SK-N-SH treated with all-trans-retinoic acid at 6 μM for 48 hours (cell line): Measurements from ENCODE around the gene FAM222B.

Experiments
- ATAC-seq: fragments of 200-7000 bp; cut with Tn5 transposase; 3 replicates; pipeline ENCODE4 v1.9.1; 2020; ENCODE audit warnings: mild to moderate bottlenecking, moderate library complexity
- ARNTL ChIP-seq: fragments of 450-650 bp; formaldehyde crosslinking; IDR thresholded peaks from 2 replicates; pipeline ENCODE4 v1.5.0; 2020; ENCODE audit warnings: low read depth, mild to moderate bottlenecking, moderate library complexity, borderline replicate concordance
- BACH2 ChIP-seq: fragments of 250-450 bp; sonication (Bioruptor Pico); IDR thresholded peaks from 2 replicates; pipeline ENCODE4 v1.9.0; 2021; ENCODE audit warnings: mild to moderate bottlenecking, borderline replicate concordance
- CSDC2 ChIP-seq: fragments of 250-450 bp; sonication (Bioruptor Pico); IDR thresholded peaks from 2 replicates; pipeline ENCODE4 v1.5.0; 2020; ENCODE audit warnings: mild to moderate bottlenecking, moderate library complexity
- ESRRG ChIP-seq: fragments of 250-450 bp; sonication (Bioruptor Pico); IDR thresholded peaks from 2 replicates; pipeline ENCODE4 v1.6.1; 2021; ENCODE audit warnings: mild to moderate bottlenecking
- GLIS3 ChIP-seq: fragments of 250-450 bp; sonication (Bioruptor Pico); IDR thresholded peaks from 2 replicates; pipeline ENCODE4 v1.5.0; 2020; ENCODE audit warnings: mild to moderate bottlenecking, moderate library complexity
- ISL1 ChIP-seq: fragments of 250-450 bp; sonication (Bioruptor Pico); IDR thresholded peaks from 2 replicates; pipeline ENCODE4 v2.1.2; 2022; ENCODE audit warnings: mild to moderate bottlenecking, moderate library complexity
- PPARA ChIP-seq: fragments of 250-450 bp; sonication (Bioruptor Pico); IDR thresholded peaks from 2 replicates; pipeline ENCODE4 v1.5.0; 2020; ENCODE audit warnings: mild to moderate bottlenecking, borderline replicate concordance
- RARB ChIP-seq: fragments of 250-450 bp; sonication (Bioruptor Pico); IDR thresholded peaks from 2 replicates; pipeline ENCODE4 v1.8.0; 2021; ENCODE audit warnings: mild to moderate bottlenecking, moderate library complexity
- SNAI2 ChIP-seq: fragments of 250-450 bp; sonication (Bioruptor Pico); IDR thresholded peaks from 2 replicates; pipeline ENCODE4 v1.5.0; 2020; ENCODE audit warnings: mild to moderate bottlenecking, moderate library complexity
- TCF4 ChIP-seq: fragments of 250-450 bp; sonication (Bioruptor Pico); IDR thresholded peaks from 2 replicates; pipeline ENCODE4 v1.8.0; 2021; ENCODE audit warnings: mild to moderate bottlenecking, moderate library complexity, borderline replicate concordance
- TOX ChIP-seq: fragments of 250-450 bp; sonication (Bioruptor Pico); IDR thresholded peaks from 2 replicates; pipeline ENCODE4 v1.8.0; 2021; ENCODE audit warnings: mild to moderate bottlenecking, moderate library complexity, borderline replicate concordance
- ZC3H10 ChIP-seq: fragments of 250-450 bp; sonication (Bioruptor Pico); IDR thresholded peaks from 2 replicates; pipeline ENCODE4 v1.5.1; 2021; ENCODE audit warnings: mild to moderate bottlenecking, moderate library complexity
- ZFP30 ChIP-seq: fragments of 450-650 bp; formaldehyde crosslinking; IDR thresholded peaks from 2 replicates; pipeline ENCODE4 v1.5.0; 2022; ENCODE audit warnings: mild to moderate bottlenecking, moderate library complexity
- ZNF565 ChIP-seq: fragments of 450-650 bp; formaldehyde crosslinking; conservative IDR thresholded peaks from 2 replicates; pipeline ENCODE4 v1.5.0; 2020; ENCODE audit warnings: low read depth, mild to moderate bottlenecking, moderate library complexity
- ZNF70 ChIP-seq: fragments of 450-650 bp; formaldehyde crosslinking; IDR thresholded peaks from 2 replicates; pipeline ENCODE4 v1.5.0; 2020; ENCODE audit warnings: mild to moderate bottlenecking, moderate library complexity
- ZNF8 ChIP-seq: fragments of 450-650 bp; formaldehyde crosslinking; IDR thresholded peaks from 2 replicates; pipeline ENCODE4 v1.5.0; 2020; ENCODE audit warnings: mild to moderate bottlenecking, moderate library complexity
- TF ChIP-seq, protein P1 (sequence below): fragments of 250-450 bp; sonication (Bioruptor Pico); IDR thresholded peaks from 2 replicates; pipeline ENCODE4 v1.5.1; 2020; ENCODE audit warnings: low read depth, mild to moderate bottlenecking, moderate library complexity
- TF ChIP-seq, protein P2 (sequence below): fragments of 250-450 bp; sonication (Bioruptor Pico); IDR thresholded peaks from 2 replicates; pipeline ENCODE4 v1.8.0; 2020; ENCODE audit warnings: mild to moderate bottlenecking, moderate library complexity, borderline replicate concordance
- TF ChIP-seq, protein P3 (sequence below): fragments of 250-450 bp; sonication (Bioruptor Pico); IDR thresholded peaks from 2 replicates; pipeline ENCODE4 v1.5.1; 2021; ENCODE audit warnings: mild to moderate bottlenecking, moderate library complexity
- TF ChIP-seq, protein P4 (sequence below): fragments of 250-450 bp; sonication (Bioruptor Pico); IDR thresholded peaks from 2 replicates; pipeline ENCODE4 v1.8.0; 2021; ENCODE audit warnings: low read depth, mild to moderate bottlenecking, moderate library complexity, borderline replicate concordance
- TF ChIP-seq, protein P5 (sequence below): fragments of 250-450 bp; sonication (Bioruptor Pico); IDR thresholded peaks from 2 replicates; pipeline ENCODE4 v1.5.0; 2020; ENCODE audit warnings: mild to moderate bottlenecking, moderate library complexity

Gene FAM222B

DNA sequence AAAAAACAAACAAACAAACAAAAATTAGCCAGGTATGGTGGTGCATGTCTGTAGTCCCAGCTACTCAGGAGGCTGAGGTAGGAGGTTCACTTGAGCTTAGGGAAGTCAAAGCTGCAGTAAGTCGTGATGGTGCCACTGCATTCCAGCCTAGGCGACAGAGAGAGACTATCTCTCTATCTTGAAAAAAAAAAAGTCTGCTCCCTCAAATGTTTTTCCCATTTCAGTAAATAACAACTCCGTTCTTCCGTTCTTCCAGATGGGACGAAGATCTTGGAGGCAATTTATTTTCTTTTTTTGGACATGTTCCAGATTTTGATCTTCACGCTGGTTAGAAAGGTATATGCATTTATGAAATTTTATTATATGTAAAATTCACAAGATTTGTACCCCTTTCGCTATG is 31.2 kb upstream of the FAM222B start:
- no peak for ATAC-seq
- TF ChIP-seq, protein P1, sequence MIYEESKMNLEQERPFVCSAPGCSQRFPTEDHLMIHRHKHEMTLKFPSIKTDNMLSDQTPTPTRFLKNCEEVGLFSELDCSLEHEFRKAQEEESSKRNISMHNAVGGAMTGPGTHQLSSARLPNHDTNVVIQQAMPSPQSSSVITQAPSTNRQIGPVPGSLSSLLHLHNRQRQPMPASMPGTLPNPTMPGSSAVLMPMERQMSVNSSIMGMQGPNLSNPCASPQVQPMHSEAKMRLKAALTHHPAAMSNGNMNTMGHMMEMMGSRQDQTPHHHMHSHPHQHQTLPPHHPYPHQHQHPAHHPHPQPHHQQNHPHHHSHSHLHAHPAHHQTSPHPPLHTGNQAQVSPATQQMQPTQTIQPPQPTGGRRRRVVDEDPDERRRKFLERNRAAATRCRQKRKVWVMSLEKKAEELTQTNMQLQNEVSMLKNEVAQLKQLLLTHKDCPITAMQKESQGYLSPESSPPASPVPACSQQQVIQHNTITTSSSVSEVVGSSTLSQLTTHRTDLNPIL: no peak
- TF ChIP-seq PPARA (CRISPR knock-in tag) (no peak), ZC3H10 (no peak), ISL1 (CRISPR knock-in tag) (no peak)
- TF ChIP-seq, protein P2, sequence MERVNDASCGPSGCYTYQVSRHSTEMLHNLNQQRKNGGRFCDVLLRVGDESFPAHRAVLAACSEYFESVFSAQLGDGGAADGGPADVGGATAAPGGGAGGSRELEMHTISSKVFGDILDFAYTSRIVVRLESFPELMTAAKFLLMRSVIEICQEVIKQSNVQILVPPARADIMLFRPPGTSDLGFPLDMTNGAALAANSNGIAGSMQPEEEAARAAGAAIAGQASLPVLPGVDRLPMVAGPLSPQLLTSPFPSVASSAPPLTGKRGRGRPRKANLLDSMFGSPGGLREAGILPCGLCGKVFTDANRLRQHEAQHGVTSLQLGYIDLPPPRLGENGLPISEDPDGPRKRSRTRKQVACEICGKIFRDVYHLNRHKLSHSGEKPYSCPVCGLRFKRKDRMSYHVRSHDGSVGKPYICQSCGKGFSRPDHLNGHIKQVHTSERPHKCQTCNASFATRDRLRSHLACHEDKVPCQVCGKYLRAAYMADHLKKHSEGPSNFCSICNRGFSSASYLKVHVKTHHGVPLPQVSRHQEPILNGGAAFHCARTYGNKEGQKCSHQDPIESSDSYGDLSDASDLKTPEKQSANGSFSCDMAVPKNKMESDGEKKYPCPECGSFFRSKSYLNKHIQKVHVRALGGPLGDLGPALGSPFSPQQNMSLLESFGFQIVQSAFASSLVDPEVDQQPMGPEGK (CRISPR knock-in tag): no peak
- TF ChIP-seq, all 23 proteins: peak for 0

DNA sequence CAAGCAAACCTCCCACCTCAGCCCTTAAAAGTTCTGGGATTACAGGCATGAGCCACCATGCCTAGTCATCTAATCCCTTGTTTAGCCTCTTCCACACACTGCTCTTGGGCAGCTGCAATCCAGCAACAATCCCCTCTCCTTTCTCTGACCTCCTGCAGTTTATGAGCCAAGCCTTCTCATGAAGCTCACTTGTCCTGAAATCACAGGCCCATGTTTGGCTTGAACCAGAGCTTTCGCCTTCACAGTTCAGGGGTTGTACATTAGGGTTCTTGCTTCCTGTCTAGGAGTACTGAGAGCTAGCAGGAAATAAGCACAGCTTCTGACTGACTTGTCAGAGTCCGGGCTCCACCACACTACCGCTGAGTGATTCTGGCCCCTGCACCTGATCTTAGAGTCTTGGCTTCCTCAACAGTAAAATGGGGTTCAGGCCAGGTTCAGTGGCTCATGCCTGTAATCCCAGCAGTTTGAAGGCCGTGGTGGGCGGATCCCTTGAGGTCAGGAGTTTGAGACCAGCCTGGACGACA is 28.5 kb upstream of the FAM222B start:
- TF ChIP-seq GLIS3 (CRISPR knock-in tag) (no peak), RARB (CRISPR knock-in tag) (no peak), ZNF70 (CRISPR knock-in tag) (no peak), TCF4 (CRISPR knock-in tag) (no peak), CSDC2 (CRISPR knock-in tag) (no peak), ZC3H10 (no peak), ZFP30 (no peak), ZNF8 (CRISPR knock-in tag) (no peak), PPARA (CRISPR knock-in tag) (no peak)
- TF ChIP-seq, protein P3, sequence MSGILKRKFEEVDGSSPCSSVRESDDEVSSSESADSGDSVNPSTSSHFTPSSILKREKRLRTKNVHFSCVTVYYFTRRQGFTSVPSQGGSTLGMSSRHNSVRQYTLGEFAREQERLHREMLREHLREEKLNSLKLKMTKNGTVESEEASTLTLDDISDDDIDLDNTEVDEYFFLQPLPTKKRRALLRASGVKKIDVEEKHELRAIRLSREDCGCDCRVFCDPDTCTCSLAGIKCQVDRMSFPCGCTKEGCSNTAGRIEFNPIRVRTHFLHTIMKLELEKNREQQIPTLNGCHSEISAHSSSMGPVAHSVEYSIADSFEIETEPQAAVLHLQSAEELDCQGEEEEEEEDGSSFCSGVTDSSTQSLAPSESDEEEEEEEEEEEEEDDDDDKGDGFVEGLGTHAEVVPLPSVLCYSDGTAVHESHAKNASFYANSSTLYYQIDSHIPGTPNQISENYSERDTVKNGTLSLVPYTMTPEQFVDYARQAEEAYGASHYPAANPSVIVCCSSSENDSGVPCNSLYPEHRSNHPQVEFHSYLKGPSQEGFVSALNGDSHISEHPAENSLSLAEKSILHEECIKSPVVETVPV: no peak
- TF ChIP-seq, protein P4, sequence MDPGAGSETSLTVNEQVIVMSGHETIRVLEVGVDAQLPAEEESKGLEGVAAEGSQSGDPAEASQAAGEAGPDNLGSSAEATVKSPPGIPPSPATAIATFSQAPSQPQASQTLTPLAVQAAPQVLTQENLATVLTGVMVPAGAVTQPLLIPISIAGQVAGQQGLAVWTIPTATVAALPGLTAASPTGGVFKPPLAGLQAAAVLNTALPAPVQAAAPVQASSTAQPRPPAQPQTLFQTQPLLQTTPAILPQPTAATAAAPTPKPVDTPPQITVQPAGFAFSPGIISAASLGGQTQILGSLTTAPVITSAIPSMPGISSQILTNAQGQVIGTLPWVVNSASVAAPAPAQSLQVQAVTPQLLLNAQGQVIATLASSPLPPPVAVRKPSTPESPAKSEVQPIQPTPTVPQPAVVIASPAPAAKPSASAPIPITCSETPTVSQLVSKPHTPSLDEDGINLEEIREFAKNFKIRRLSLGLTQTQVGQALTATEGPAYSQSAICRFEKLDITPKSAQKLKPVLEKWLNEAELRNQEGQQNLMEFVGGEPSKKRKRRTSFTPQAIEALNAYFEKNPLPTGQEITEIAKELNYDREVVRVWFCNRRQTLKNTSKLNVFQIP (CRISPR knock-in tag): no peak
- TF ChIP-seq, protein P1: no peak
- TF ChIP-seq, protein P5, sequence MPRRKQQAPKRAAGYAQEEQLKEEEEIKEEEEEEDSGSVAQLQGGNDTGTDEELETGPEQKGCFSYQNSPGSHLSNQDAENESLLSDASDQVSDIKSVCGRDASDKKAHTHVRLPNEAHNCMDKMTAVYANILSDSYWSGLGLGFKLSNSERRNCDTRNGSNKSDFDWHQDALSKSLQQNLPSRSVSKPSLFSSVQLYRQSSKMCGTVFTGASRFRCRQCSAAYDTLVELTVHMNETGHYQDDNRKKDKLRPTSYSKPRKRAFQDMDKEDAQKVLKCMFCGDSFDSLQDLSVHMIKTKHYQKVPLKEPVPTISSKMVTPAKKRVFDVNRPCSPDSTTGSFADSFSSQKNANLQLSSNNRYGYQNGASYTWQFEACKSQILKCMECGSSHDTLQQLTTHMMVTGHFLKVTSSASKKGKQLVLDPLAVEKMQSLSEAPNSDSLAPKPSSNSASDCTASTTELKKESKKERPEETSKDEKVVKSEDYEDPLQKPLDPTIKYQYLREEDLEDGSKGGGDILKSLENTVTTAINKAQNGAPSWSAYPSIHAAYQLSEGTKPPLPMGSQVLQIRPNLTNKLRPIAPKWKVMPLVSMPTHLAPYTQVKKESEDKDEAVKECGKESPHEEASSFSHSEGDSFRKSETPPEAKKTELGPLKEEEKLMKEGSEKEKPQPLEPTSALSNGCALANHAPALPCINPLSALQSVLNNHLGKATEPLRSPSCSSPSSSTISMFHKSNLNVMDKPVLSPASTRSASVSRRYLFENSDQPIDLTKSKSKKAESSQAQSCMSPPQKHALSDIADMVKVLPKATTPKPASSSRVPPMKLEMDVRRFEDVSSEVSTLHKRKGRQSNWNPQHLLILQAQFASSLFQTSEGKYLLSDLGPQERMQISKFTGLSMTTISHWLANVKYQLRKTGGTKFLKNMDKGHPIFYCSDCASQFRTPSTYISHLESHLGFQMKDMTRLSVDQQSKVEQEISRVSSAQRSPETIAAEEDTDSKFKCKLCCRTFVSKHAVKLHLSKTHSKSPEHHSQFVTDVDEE: no peak
- no peak for ATAC-seq

DNA sequence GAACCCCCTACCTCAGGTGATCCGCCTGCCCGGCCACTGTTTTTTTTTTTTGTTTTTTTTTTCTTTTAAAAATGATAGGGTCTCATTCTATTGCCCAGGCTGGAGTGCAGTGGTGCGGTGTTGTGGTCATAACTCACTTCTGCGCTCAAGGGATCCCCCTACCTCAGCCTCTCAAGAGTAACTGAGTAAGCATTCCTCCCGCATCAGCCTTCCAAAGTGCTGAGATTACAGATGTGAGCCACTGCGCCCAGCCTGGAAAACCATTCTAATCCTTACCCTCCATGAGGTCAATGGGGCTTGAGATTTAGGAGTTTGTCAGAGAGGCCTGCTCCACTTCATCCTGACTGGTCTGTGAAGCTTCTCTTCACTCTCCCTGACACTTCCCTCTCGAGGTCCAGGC is 24.7 kb upstream of the FAM222B start:
- no peak for TF ChIP-seq TCF4 (CRISPR knock-in tag)
- TF ChIP-seq ESRRG (CRISPR knock-in tag): no peak
- no peak for TF ChIP-seq SNAI2 (CRISPR knock-in tag)
- TF ChIP-seq, protein P4 (CRISPR knock-in tag): no peak
- no peak for TF ChIP-seq CSDC2 (CRISPR knock-in tag)
- TF ChIP-seq, protein P3: no peak
- TF ChIP-seq ARNTL (CRISPR knock-in tag): no peak
- TF ChIP-seq BACH2 (CRISPR knock-in tag): no peak
- no peak for TF ChIP-seq ZNF565
- TF ChIP-seq, protein P1: no peak
- no peak for TF ChIP-seq TOX (CRISPR knock-in tag)
- no peak for TF ChIP-seq ZC3H10
- no peak for TF ChIP-seq ZNF8 (CRISPR knock-in tag)
- no peak for TF ChIP-seq RARB (CRISPR knock-in tag)
- TF ChIP-seq ZFP30: no peak
- ATAC-seq: no peak
